Omental fat pad (tissue), 4 donors: ENCODE data around the gene ARAP2. TPM values are rescaled to one million over a fixed set of nuclear protein-coding genes. Genes with fewer than 3 reads are reported as not detected.

Experiments used
- ATAC-seq: fragments of 150-250 bp; one replicate; pipeline ENCODE4 v1.9.1; 2016; ENCODE audit warnings: mild to moderate bottlenecking, moderate library complexity; ENCODE audit not compliant: low FRiP score
- DNase-seq: peaks from one replicate; pipeline ENCODE4 v3.0.0-alpha.2; 2019; ENCODE audit warnings: low spot score
- total RNA-seq, 4 donors: library from RNA; depleted of rRNA; stranded (reverse); fragments of >200 nt; gene quantifications; one replicate each; pipeline ENCODE4 v1.1.0, GENCODE V29; 2016
- TF ChIP-seq, protein P1 (sequence below), 3 donors: fragments of 450-650 bp; IDR thresholded peaks; one replicate each; pipeline ENCODE4 v1.5.1; 2016 to 2017; ENCODE audit warnings: antibody characterized with exemption in 3 of 3, mild to moderate bottlenecking in 3 of 3, moderate library complexity in 2 of 3

Gene ARAP2
- total RNA-seq, 4 donors from 2014 or later = 21.6 to 138 (median 72.3) TPM

GRCh38 chr4:36039026-36039425 is 205.3 kb downstream of the ARAP2 start:
- DNase-seq (no peak), ATAC-seq (no peak)
- TF ChIP-seq, protein P1, sequence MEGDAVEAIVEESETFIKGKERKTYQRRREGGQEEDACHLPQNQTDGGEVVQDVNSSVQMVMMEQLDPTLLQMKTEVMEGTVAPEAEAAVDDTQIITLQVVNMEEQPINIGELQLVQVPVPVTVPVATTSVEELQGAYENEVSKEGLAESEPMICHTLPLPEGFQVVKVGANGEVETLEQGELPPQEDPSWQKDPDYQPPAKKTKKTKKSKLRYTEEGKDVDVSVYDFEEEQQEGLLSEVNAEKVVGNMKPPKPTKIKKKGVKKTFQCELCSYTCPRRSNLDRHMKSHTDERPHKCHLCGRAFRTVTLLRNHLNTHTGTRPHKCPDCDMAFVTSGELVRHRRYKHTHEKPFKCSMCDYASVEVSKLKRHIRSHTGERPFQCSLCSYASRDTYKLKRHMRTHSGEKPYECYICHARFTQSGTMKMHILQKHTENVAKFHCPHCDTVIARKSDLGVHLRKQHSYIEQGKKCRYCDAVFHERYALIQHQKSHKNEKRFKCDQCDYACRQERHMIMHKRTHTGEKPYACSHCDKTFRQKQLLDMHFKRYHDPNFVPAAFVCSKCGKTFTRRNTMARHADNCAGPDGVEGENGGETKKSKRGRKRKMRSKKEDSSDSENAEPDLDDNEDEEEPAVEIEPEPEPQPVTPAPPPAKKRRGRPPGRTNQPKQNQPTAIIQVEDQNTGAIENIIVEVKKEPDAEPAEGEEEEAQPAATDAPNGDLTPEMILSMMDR (IDR thresholded peaks at IDR 0.05) = no peak

DNA sequence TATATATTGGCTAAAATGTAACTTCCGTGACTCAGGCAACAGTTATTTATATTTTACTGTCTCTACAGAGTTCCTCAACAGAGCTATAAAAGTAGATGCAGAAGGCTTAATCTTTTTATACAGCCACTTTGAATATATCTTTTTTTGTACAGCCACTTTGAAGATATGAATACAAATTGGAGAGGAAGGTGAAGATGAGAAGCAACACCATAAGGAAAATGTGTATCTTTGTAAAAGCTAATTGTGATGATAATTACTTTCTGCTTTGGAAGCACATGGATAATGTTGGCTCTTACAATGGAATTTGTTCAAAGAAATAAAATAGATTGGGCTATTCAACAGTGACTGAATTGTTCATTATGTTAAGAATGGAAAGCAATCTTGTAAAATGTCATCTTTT is 205.8 kb downstream of the ARAP2 start:
- TF ChIP-seq, protein P1 (IDR thresholded peaks at IDR 0.05) = no peak
- DNase-seq (no peak), ATAC-seq (no peak)

DNA sequence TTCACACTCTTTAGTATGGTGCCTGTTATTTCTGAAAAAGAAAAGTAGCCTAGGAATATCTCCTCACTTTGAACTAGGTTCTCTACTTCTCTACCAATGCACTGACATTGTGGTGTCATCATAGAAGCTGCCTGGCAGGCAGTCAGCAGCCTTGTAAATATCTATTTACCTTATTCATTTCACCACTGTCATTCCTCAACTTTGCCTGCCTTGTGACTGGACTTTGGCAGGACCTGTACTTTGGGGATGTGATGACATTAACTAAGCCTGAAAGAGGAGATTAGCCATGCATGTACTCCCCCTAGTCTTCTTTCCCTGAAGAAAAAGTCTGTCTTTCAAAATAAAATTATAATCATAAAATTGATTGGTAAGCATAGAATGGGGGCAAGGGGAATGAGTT is 207.2 kb downstream of the ARAP2 start:
- DNase-seq = no peak

GRCh38 chr4:36029951-36030350 is 214.4 kb downstream of the ARAP2 start:
- ATAC-seq (no peak), DNase-seq (no peak)
- TF ChIP-seq, protein P1 (IDR thresholded peaks at IDR 0.05) = no peak

More for the DNA sequence above, 207.2 kb downstream of the ARAP2 start:
- no peak for ATAC-seq
- TF ChIP-seq, protein P1 (IDR thresholded peaks at IDR 0.05) = no peak

DNA sequence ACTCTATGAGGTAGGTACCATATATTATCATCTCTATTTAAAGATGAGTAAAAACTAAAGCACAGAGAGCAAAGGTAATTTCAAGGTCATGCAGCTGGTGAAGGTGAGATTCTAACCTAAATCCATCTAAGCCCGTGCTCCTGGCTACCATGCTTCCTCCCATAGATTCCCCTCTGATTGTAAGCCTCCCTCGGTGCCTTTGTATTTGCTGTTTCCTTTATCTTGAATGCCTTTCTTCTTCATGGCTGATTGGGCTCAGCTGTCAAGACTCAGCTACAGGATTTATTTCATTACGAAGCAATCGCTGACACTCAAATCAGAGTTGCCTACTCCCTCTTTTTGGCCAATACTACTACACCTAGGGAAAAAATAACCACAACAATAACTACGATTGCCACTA is 217.1 kb downstream of the ARAP2 start:
- DNase-seq (no peak), ATAC-seq (no peak)
- TF ChIP-seq, protein P1 (IDR thresholded peaks at IDR 0.05) = no peak

DNA sequence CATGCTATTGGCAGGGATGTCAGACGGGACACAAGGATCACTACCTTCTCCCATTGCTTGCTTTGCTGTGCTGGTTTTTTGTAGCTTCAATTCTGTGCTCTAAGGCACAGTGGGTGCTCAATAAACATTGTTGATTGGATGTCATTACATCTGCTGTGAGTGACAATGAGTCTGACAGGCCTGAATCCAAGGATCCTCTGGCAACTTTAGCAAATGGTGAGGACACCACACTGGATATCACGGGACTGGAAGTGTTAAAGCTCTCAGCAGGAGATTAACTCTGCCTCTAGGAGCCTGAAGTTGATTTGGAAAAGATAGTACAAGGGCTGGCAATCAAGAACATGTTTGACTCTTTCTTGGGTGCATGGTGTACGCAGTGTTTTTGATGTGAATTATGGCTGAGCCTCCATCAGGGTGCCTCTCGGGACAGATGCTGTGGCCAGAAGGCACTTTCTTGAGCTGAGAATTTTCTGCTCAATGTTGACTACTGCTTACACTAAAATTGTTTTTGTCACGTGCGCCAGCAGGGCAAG is 217.9 kb downstream of the ARAP2 start:
- DNase-seq (no peak), ATAC-seq (no peak)
- TF ChIP-seq, protein P1 (IDR thresholded peaks at IDR 0.05) = no peak

- DNase-seq (no peak), ATAC-seq (no peak)
- TF ChIP-seq, protein P1 (IDR thresholded peaks at IDR 0.05) = no peak
Observed at GRCh38 chr4:36024901-36025660, 219.2 kb downstream of the ARAP2 start.
